GM23338 (cell line): ENCODE measurements around the gene CLSTN2. TPM values are rescaled to one million over a fixed set of nuclear protein-coding genes. Genes with fewer than 3 reads are reported as not detected.

ENCODE experiments used
- ATAC-seq: fragments of 200-7000 bp; cut with Tn5 transposase; 3 replicates; pipeline ENCODE4 v1.9.1; 2020
- DNase-seq: peaks from one replicate; pipeline ENCODE4 v3.0.0-alpha.2; 2015; ENCODE audit warnings: low spot score
- H2AFZ ChIP-seq: fragments of 200-600 bp; sonication (generic); 2 replicates; pipeline ENCODE4 v1.8.0; 2016; ENCODE audit warnings: antibody characterized with exemption, mild to moderate bottlenecking, moderate library complexity
- H3F3A ChIP-seq: fragments of 200-600 bp; sonication (generic); replicated peaks from 2 replicates; pipeline ENCODE4 v1.8.0; 2017; ENCODE audit warnings: antibody characterized with exemption, mixed run types, low read depth
- H3K27ac ChIP-seq: fragments of 200-600 bp; sonication (generic); 2 replicates; pipeline ENCODE4 v1.6.1; 2016; ENCODE audit warnings: low read depth
- H3K27me3 ChIP-seq: fragments of 200-600 bp; sonication (generic); 2 replicates; pipeline ENCODE4 v1.8.0; 2016; ENCODE audit warnings: mild to moderate bottlenecking, mixed run types, moderate library complexity; ENCODE audit not compliant: insufficient read depth
- H3K36me3 ChIP-seq: fragments of 200-600 bp; sonication (generic); 2 replicates; pipeline ENCODE4 v1.8.0; 2016; ENCODE audit warnings: mild to moderate bottlenecking; ENCODE audit not compliant: insufficient read depth
- H3K4me1 ChIP-seq: fragments of 200-600 bp; sonication (generic); 2 replicates; pipeline ENCODE4 v1.8.0; 2016; ENCODE audit warnings: mild to moderate bottlenecking, moderate library complexity; ENCODE audit not compliant: insufficient read depth
- H3K4me2 ChIP-seq: fragments of 200-600 bp; sonication (generic); 2 replicates; pipeline ENCODE4 v1.7.1; 2017; ENCODE audit warnings: mixed run types
- H3K4me3 ChIP-seq: fragments of 200-600 bp; sonication (generic); 2 replicates; pipeline ENCODE4 v1.6.1; 2016; ENCODE audit warnings: mixed run types
- H3K79me2 ChIP-seq: fragments of 200-600 bp; sonication (generic); replicated peaks from 2 replicates; pipeline ENCODE4 v1.8.0; 2017; ENCODE audit warnings: mild to moderate bottlenecking; ENCODE audit not compliant: insufficient read depth
- H3K9me2 ChIP-seq: fragments of 200-600 bp; sonication (generic); 2 replicates; pipeline ENCODE4 v1.8.0; 2017; ENCODE audit not compliant: insufficient read depth
- H4K20me1 ChIP-seq: fragments of 200-600 bp; sonication (generic); replicated peaks from 2 replicates; pipeline ENCODE4 v1.8.0; 2017; ENCODE audit warnings: mild to moderate bottlenecking; ENCODE audit not compliant: insufficient read depth
- H3K27ac Mint-ChIP-seq: 2 replicates; pipeline ENCODE4 v1.8.0; 2020; ENCODE audit warnings: inconsistent platforms, mild to moderate bottlenecking, moderate library complexity, mixed read lengths
- H3K27me3 Mint-ChIP-seq: 3 replicates; pipeline ENCODE4 v1.8.0; 2022; ENCODE audit warnings: low read depth, mild to moderate bottlenecking, moderate library complexity, mixed read lengths, inconsistent platforms; ENCODE audit not compliant: insufficient read depth, poor library complexity
- H3K36me3 Mint-ChIP-seq: 3 replicates; pipeline ENCODE4 v1.8.0; 2021; ENCODE audit warnings: low read depth, mild to moderate bottlenecking, inconsistent platforms, moderate library complexity, mixed read lengths
- H3K4me1 Mint-ChIP-seq: 3 replicates; pipeline ENCODE4 v1.8.0; 2020; ENCODE audit warnings: mild to moderate bottlenecking, inconsistent platforms, mixed read lengths
- H3K4me3 Mint-ChIP-seq: 3 replicates; pipeline ENCODE4 v1.8.0; 2021; ENCODE audit warnings: moderate library complexity, mild to moderate bottlenecking, inconsistent platforms, mixed read lengths
- H3K9me3 Mint-ChIP-seq: 3 replicates; pipeline ENCODE4 v1.8.0; 2020; ENCODE audit warnings: moderate library complexity, mild to moderate bottlenecking, inconsistent platforms, mixed read lengths
- EZH2phosphoT487 ChIP-seq: fragments of 200-600 bp; sonication (generic); IDR thresholded peaks from one replicate; pipeline ENCODE4 v1.8.1; 2018; ENCODE audit warnings: antibody characterized with exemption; ENCODE audit not compliant: unreplicated experiment
- NANOG ChIP-seq: IDR thresholded peaks from 2 replicates; pipeline ENCODE4 v1.6.1; 2016; ENCODE audit warnings: antibody characterized with exemption, borderline replicate concordance
- STAT1 ChIP-seq: IDR thresholded peaks from one replicate; pipeline ENCODE4 v1.6.1; 2016; ENCODE audit warnings: antibody characterized with exemption; ENCODE audit not compliant: unreplicated experiment
- ZNF114 ChIP-seq: fragments of 250-450 bp; sonication (Bioruptor Pico); IDR thresholded peaks from 2 replicates; pipeline ENCODE4 v1.5.0; 2020; ENCODE audit warnings: mild to moderate bottlenecking, moderate library complexity
- ZNF331 ChIP-seq: fragments of 250-450 bp; sonication (Bioruptor Pico); IDR thresholded peaks from 2 replicates; pipeline ENCODE4 v1.5.0; 2020; ENCODE audit warnings: low read depth, mild to moderate bottlenecking, moderate library complexity
- polyA plus RNA-seq: library from polyadenylated mRNA; unstranded; fragments of >200 nt; fragmentation: Nextera tagmentation; extraction: Ambion mirVana; gene quantifications from 2 replicates; pipeline ENCODE4 v1.2.1, GENCODE V29; 2016
- total RNA-seq: library from RNA; depleted of rRNA; stranded (reverse); fragments of >200 nt; shearing (Covaris generic); gene quantifications from 2 replicates; pipeline ENCODE4 v1.2.3, GENCODE V29; 2014
- TF ChIP-seq, protein P1 (sequence below), 2 experiments: fragments of 200-600 bp in 1 of 2; sonication (generic) in 1 of 2; conservative IDR thresholded peaks; 2 replicates each; pipeline versions ENCODE4 v1.5.1 to v1.6.1; 2016 to 2017; ENCODE audit warnings: antibody characterized with exemption in 2 of 2, low read depth in 2 of 2, mild to moderate bottlenecking in 2 of 2, moderate library complexity in 1 of 2
- TF ChIP-seq, protein P2 (sequence below): IDR thresholded peaks from one replicate; pipeline ENCODE4 v1.6.1; 2018; ENCODE audit warnings: antibody characterized with exemption; ENCODE audit not compliant: unreplicated experiment
- TF ChIP-seq, protein P3 (sequence below): IDR thresholded peaks from 2 replicates; pipeline ENCODE4 v1.6.1; 2016; ENCODE audit warnings: antibody characterized with exemption

CLSTN2 gene
- total and polyA plus RNA-seq, 2 experiments from 2014 or later = 0.11 to 0.83 TPM

DNA sequence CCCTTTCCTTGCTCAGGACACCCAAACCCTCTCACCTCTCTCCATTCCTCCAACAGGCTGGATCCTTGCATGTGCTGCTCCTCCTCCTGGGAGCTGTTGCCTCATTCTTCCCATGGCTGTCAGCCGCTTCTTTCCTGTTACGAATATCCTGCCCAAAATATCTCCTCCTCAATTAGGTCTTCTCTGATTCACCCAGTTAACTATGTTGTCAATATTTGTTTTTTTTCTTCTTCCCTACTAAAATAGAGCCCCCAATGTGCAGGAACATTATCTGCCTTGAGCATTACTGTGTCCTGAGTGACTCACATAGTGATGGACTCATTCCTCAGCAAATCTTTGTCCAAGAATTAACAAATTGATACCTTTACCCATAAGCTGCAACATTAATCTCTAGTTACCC lies 357.2 kb downstream of the CLSTN2 start:
- Histone ChIP-seq H3K9me2 (peaks cover 25% of the 10 kb centered on the region), H3K27me3 (no peaks in the 10 kb centered on the region), H3K36me3 (no peaks in the 10 kb centered on the region), H3K4me1 (peaks cover 6% of the 10 kb centered on the region), H3K4me3 (no peak overlapping the region), H2AFZ (no peak overlapping the region), H3K4me2 (no peak overlapping the region), H3F3A (no peaks in the 10 kb centered on the region), H3K79me2 (no peaks in the 10 kb centered on the region), H3K27ac (no peak overlapping the region), H4K20me1 (no peaks in the 10 kb centered on the region)
- no peaks in the 10 kb centered on the region; the same call in 1 of the 3 replicates for H3K9me3 Mint-ChIP-seq
- no peak for DNase-seq
- peaks cover 8% of the 10 kb centered on the region; the same call in 2 of the 3 replicates for H3K36me3 Mint-ChIP-seq
- no peak for ATAC-seq
- H3K27me3 Mint-ChIP-seq = peaks cover 8% of the 10 kb centered on the region
- H3K4me3 Mint-ChIP-seq = no peak overlapping the region
- TF ChIP-seq EZH2phosphoT487 = no peak
- TF ChIP-seq STAT1 = no peak
- TF ChIP-seq, protein P1, sequence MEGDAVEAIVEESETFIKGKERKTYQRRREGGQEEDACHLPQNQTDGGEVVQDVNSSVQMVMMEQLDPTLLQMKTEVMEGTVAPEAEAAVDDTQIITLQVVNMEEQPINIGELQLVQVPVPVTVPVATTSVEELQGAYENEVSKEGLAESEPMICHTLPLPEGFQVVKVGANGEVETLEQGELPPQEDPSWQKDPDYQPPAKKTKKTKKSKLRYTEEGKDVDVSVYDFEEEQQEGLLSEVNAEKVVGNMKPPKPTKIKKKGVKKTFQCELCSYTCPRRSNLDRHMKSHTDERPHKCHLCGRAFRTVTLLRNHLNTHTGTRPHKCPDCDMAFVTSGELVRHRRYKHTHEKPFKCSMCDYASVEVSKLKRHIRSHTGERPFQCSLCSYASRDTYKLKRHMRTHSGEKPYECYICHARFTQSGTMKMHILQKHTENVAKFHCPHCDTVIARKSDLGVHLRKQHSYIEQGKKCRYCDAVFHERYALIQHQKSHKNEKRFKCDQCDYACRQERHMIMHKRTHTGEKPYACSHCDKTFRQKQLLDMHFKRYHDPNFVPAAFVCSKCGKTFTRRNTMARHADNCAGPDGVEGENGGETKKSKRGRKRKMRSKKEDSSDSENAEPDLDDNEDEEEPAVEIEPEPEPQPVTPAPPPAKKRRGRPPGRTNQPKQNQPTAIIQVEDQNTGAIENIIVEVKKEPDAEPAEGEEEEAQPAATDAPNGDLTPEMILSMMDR (conservative IDR thresholded peaks at IDR 0.05; ENCODE audit: low read depth in 2 of 2) = no peak
- TF ChIP-seq, protein P2, sequence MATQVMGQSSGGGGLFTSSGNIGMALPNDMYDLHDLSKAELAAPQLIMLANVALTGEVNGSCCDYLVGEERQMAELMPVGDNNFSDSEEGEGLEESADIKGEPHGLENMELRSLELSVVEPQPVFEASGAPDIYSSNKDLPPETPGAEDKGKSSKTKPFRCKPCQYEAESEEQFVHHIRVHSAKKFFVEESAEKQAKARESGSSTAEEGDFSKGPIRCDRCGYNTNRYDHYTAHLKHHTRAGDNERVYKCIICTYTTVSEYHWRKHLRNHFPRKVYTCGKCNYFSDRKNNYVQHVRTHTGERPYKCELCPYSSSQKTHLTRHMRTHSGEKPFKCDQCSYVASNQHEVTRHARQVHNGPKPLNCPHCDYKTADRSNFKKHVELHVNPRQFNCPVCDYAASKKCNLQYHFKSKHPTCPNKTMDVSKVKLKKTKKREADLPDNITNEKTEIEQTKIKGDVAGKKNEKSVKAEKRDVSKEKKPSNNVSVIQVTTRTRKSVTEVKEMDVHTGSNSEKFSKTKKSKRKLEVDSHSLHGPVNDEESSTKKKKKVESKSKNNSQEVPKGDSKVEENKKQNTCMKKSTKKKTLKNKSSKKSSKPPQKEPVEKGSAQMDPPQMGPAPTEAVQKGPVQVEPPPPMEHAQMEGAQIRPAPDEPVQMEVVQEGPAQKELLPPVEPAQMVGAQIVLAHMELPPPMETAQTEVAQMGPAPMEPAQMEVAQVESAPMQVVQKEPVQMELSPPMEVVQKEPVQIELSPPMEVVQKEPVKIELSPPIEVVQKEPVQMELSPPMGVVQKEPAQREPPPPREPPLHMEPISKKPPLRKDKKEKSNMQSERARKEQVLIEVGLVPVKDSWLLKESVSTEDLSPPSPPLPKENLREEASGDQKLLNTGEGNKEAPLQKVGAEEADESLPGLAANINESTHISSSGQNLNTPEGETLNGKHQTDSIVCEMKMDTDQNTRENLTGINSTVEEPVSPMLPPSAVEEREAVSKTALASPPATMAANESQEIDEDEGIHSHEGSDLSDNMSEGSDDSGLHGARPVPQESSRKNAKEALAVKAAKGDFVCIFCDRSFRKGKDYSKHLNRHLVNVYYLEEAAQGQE = no peak
- TF ChIP-seq ZNF114 (CRISPR knock-in tag) = no peak
- H3K4me1 Mint-ChIP-seq = peaks cover 22% of the 10 kb centered on the region
- no peak overlapping the region for H3K27ac Mint-ChIP-seq

DNA sequence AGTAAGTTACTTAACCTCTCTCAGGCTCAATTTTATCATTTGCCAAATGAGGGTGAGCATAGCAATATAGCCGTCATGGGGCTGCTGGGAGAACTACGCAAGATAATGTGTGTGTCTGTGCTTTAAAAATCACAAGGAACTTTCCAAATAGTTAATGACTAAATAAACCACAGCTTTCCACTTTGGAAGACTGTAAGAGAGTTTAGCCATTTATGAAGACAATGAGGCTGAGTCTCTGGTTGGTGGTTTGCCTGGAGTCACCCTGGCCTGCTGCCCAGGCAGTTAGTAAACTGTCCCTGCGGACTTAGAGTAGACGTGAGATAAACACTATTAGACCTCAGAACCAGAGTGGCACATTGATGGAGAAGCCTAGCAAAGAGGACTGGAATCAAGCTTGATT lies 357.7 kb downstream of the CLSTN2 start:
- Mint-ChIP-seq H3K9me3 (no peaks in the 10 kb centered on the region; the same call in 1 of the 3 replicates), H3K36me3 (peaks cover 8% of the 10 kb centered on the region; the same call in 2 of the 3 replicates), H3K4me3 (no peak overlapping the region), H3K27me3 (peaks cover 8% of the 10 kb centered on the region), H3K27ac (no peak overlapping the region), H3K4me1 (peaks cover 26% of the 10 kb centered on the region)
- Histone ChIP-seq H2AFZ (no peak overlapping the region), H3K36me3 (no peaks in the 10 kb centered on the region), H3K4me1 (peaks cover 6% of the 10 kb centered on the region), H3K27ac (no peak overlapping the region), H3K27me3 (no peaks in the 10 kb centered on the region), H4K20me1 (no peaks in the 10 kb centered on the region), H3K4me3 (no peak overlapping the region), H3F3A (no peaks in the 10 kb centered on the region), H3K79me2 (no peaks in the 10 kb centered on the region), H3K9me2 (peaks cover 25% of the 10 kb centered on the region), H3K4me2 (no peak overlapping the region)
- DNase-seq (no peak), ATAC-seq (no peak)
- no peak for TF ChIP-seq STAT1
- TF ChIP-seq, protein P3, sequence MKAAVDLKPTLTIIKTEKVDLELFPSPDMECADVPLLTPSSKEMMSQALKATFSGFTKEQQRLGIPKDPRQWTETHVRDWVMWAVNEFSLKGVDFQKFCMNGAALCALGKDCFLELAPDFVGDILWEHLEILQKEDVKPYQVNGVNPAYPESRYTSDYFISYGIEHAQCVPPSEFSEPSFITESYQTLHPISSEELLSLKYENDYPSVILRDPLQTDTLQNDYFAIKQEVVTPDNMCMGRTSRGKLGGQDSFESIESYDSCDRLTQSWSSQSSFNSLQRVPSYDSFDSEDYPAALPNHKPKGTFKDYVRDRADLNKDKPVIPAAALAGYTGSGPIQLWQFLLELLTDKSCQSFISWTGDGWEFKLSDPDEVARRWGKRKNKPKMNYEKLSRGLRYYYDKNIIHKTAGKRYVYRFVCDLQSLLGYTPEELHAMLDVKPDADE = no peak
- TF ChIP-seq NANOG = no peak
- TF ChIP-seq ZNF331 (CRISPR knock-in tag) = no peak
- TF ChIP-seq, protein P1 (conservative IDR thresholded peaks at IDR 0.05; ENCODE audit: low read depth in 2 of 2) = no peak
- no peak for TF ChIP-seq ZNF114 (CRISPR knock-in tag)
